Stimulated activated CD8-positive, alpha-beta memory T cell treated with anti-CD3 and anti-CD28 coated beads, Interleukin-4, amount 100 ng/mL, for 24 hours (primary cell): ENCODE measurements around the gene CPT1B.

Experiments
- DNase-seq: peaks from one replicate; pipeline ENCODE4 v3.0.0-alpha.2; 2020; ENCODE audit warnings: low read depth

Gene CPT1B

DNA sequence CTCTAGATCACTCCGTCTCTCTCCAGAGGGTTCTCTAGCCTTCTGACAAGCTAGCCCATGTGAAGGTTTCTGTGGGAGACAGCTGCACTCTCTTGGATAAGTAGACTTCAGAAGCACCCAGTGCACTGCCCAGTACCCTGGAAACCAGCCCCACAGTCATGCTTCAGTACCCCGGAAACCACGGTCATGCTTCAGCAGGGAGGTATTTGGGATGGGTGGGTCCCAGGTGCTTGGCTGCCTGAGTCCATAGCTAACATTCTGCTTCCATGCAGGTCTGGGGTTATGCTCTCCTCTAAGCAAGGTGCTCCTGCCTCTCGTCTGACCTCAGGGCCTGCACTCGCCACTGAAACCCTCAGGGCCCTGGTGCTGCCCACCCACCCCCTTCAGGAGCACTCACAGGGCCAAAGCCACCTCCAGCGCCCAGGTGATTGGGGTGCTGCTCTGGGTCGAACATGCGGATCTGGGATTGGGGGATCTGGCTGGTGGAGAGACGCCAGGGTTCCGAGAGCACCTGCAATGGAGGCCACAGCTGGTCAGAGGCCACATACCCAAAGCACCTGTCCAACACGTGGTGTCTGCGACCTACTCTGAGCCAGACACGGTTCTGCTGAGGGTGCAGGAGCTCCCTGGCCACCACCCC, 8.2 kb downstream of the CPT1B start:
- no peak for DNase-seq

DNA sequence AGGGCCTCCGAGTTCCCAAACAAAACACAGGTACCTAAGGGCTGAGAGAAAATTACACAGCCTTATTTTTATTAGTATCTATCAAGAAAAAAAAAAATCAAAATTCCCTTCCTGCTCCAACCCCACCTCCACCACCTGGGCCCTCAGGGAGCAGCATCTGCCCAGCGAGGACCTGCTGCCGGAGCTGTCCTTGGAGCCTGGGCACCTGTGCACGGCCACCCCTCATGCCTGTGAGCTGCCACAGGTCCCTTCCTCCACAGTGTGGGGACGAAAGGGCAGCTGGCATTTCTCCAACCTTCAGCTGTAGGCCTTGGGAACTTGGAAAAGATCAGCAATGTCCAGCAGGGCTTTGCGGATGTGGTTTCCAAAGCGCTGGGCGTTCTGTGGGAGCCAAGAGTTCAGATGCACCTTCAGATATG, 9.2 kb downstream of the CPT1B start:
- no peak for DNase-seq

DNA sequence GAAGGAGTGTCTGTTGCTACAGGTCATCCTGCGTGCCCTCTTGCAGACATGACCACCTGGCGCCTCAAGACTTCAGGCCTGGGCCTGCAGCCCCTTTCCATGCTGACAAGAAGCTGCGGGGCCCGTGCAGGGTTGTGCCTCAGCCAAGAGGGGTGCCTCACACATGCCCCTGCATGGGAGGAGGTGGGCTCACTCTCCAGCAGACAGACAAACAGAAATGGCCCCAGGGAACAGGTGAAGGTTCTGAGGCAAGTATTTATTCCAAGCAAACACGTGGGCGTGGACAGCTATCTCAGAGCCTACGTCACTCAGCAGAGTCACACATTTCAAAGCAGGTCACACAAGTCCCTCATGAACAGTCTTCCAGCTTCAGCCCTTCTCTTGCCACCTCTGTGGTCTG, 9.6 kb downstream of the CPT1B start:
- DNase-seq = no peak

DNA sequence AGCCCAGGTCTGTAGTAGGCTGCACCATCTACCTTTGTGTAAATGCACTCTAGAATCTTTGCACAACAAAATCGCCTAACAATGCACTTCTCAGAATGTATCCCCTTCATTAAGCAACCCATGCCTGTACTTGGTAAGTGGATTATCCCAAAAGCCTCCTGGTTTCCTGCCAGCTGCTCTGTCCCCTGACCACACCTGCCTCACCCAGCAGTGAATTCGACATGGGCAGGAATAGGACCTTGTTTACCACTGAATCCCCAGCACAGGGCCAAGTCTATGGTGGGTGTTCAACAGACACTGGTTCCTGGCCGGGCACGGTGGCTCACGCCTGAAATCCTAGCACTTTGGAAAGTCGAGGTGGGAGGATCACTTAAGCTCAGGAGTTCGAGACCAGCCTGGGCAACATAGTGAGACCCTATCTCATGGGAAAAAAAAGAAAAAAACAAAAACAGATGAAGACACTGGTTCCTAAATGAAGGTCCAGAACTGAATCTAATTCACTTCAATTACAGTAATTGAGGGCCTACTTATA, 10.4 kb downstream of the CPT1B start:
- DNase-seq = no peak

DNA sequence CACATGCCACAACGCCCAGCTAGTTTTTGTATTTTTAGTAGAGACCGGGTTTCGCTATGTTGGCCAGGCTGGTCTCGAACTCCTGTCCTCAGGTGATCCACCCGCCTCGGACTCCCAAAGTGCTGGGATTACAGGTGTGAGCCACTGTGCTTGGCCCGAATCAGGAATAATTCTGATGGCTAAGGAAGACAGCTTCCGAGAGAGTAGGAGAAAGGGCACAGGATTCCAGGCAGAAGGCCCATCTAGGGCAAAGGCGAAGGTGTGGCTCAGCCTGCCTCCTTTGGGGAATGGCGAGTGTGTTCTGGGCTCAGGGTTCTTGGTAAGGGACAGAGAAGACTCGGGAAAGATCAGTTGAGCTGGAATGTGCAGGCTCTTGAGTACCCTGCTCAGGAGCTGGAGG, 13.9 kb downstream of the CPT1B start:
- no peak for DNase-seq

DNA sequence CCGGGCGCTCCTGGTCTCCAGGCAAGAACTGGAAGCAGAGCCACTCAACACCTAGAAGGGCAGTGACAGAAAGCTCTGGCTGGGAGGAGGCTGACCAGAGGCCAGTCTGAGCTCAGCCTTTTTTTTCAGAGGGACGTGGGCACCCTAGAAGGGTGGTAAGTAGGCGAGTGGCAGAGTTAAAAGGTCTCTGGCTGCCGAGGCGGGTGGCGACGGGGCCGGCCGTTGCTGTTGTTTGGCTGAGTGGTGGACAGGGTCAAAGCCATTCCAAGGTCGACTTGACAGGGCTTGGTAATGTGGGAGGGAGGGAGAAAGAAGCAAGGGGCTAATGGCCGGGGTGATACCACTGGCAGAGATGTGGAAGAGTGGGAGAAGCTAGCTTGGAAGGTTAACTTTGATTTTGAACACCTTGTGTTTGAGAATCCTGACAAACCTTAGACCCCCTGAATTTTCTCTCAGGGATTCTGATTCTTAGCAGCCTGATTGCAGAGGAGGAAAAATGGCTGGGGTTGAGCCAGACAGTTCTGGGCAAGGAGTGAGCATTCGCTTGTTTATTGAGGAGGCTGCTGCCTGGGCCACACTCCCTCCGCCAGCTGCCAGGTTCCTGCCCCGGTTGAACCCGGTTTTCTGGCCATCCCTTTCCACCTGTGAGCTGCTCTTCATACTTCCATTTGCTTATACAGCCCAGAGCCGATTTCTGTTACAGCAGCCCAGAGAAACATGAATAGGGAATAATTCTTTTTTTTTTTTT, 14.6 kb downstream of the CPT1B start:
- no peak for DNase-seq

DNA sequence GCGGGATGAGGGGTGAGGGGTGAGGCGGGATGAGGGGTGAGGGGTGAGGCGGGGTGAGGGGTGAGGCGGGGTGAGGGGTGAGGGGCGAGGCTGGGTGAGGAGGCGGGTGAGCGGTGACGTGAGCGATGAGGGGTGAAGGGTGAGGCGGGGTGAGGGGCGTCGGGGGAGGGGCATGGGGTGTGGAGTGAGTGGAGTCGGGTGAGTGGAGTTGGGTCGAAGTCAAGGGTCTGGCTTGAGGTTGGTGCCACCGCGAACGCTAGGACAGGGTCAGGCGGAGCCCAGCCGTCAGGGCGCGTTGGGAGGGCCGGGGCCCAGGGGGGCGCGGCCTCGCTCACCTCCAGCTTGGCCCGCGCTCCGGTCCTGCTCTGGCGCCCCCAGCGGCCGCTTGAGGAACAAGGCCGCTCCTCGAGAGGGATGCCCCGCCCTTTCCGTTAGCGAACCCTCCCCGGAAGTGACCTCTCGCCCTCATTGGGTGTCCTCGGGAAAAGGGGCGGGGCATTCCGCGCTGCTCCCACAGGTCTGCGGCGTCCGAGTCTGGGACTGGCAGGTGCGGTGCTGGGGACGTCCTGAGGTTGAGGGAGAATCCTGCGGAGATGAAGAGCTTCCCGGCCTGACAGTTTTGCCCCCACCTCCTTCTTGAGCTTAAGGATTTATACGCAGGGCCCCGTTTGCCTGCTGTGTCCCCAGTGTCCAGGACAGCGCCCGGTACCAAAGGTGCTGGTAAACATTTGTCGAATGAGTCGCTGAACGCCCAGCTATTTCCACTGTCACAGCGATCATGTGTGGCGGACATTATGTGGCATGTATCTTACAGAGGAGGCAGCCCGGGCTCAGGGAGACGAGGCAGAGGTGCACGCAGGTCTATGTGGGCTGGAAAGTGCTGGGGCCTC, 15.5 kb downstream of the CPT1B start, which contains the start of gene SYCE3:
SYCE3 (minus strand) TSS at position 397 of the 890 bp plus-strand sequence. CDS start 6,514 bp downstream, outside the sequence.
- peak; percentile 95 for DNase-seq

DNA sequence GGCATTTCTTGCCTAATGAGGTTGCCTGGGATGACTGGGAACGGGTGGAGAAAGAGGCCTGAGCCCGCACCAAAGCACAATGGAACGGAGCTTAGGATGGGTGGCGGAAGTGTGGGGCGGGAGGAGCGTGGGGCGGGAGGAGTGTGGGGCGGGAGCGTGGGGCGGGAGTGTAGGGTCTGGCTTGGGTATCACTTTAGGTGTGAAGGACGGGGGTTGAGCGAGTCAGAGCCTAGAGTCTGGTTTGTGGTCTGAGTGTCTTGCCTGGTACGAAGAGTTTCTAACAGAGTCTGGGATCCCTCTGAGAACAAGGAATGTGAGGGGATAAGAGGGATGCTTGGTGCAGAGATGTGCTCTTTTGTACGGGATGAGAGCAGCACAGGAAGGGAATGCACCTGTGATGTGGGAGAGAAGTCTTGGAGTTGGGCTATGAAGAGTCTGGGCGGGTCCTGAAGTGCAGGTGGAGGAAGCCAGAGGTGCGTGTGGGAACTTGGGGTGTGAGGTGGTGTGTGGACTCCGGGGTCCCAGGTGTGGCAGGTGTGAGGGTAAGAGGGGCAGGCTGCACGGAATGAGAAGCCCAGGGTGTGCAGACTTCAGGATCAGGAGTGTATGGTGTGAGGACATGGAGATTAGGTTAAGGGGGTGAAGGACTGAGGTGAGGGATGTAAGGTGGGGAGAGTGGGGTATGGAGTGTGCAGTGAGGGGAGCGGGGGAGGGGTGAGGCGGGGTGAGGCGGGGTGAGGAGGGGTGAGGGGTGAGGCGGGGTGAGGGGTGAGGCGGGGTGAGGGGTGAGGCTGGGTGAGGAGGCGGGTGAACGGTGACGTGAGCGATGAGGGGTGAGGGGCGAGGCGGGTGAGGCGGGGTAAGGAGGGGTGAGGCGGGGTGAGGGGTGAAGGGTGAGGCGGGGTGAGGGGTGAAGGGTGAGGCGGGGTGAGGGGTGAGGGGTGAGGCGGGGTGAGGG, 16.5 kb downstream of the CPT1B start:
- no peak for DNase-seq

DNA sequence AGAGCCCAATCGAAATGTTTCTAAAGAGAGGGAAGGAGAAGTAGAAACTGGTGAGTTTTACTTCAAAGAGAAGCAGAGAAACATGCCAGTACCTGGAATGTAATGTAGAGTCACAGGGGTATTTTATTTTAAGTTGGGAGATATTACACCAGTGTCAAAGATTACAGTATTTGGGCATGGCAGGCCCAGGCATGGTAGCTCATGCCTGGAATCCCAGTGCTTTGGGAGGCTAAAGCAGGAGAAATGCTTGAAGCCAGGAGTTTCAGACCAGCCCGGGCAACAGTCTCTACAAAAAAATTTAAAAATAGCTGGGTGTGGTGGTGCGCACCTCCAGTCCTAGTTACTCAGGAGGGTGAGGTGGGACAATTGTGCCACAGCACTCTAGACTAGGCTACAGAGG, 18.2 kb downstream of the CPT1B start:
- no peak for DNase-seq

DNA sequence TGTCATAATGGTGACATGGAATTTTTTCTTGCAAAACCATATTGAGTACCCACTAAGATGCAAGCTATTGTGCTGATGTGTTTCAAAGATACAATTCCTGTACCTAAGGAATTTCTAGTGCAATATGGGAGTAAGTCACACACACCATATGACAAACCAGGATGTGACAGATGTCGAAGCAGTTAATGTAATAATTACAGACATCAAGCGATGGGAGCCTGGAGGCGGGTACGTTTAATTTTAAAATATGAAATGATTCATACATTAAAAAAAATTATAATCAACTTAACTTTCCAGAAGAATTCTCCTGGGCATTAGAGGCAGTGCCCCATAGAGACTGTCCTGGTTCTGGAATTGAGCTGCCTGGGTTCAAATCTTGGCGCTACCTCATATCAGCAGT, 21.5 kb downstream of the CPT1B start:
- no peak for DNase-seq

DNA sequence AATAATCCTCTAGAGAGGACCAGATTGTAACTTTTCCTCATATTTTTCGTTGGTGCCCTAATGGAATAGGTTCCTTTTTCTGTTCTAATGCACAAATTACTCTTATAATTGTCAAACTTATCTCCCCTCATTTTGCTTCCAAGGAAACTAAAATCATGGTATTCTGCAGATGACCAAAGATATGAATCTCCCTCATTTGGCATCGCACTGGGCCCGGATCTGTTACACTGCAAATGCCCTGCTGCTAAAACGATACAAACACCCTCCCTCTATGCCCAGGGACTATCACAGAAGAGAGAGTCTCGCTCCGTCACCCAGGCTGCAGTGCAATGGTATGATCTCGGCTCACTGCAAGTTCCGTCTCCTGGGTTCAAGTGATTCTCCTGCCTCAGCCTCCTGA, 24.9 kb downstream of the CPT1B start:
- no peak for DNase-seq

DNA sequence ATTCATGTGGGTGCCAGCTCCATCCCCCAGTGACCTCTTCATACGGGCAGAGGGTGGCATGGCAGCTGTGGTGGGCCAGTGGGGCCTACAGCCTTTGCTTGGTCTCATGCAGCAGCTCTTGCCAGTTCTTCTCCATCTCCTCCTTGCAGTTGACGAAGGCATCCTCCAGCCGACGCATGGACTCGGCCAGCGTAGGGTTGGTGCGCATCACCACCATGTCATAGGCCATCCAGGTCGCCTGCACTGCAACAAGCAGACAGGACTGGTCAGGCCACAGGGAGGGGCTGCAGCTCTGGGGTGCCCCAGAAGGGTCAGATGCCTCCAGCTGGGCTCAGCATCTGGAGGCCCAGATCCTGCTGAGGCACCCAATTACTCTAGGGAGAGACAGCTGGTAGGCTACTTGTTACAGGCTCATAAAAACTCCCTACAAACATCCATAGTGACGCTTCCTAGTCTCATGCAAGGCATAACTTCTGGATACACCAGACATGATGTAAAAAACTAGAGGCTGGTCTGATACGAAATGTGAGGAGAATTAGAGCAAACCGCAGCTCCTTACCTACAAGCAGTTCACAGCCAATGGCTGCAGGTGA, 27.0 kb downstream of the CPT1B start:
- no peak for DNase-seq

DNA sequence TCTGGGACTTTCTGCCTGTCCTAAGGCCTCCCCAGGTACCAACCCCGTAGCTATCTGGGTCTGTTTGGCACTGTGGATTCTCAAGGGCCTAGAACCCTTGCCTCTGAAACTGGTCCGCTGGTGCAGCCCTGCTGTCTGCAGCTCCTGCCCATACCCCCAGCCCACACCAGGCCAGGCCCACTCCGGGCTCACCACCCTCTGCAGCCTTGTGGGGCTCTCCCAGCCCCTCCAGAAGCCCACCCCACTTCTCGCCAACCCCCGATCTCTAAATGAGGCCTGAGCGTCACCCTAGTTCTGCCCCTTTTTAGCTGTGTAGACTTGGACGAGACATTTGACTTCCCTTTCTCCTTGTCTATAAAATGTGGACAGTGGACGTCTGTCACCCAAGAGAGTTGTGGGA, 27.8 kb downstream of the CPT1B start:
- no peak for DNase-seq

DNA sequence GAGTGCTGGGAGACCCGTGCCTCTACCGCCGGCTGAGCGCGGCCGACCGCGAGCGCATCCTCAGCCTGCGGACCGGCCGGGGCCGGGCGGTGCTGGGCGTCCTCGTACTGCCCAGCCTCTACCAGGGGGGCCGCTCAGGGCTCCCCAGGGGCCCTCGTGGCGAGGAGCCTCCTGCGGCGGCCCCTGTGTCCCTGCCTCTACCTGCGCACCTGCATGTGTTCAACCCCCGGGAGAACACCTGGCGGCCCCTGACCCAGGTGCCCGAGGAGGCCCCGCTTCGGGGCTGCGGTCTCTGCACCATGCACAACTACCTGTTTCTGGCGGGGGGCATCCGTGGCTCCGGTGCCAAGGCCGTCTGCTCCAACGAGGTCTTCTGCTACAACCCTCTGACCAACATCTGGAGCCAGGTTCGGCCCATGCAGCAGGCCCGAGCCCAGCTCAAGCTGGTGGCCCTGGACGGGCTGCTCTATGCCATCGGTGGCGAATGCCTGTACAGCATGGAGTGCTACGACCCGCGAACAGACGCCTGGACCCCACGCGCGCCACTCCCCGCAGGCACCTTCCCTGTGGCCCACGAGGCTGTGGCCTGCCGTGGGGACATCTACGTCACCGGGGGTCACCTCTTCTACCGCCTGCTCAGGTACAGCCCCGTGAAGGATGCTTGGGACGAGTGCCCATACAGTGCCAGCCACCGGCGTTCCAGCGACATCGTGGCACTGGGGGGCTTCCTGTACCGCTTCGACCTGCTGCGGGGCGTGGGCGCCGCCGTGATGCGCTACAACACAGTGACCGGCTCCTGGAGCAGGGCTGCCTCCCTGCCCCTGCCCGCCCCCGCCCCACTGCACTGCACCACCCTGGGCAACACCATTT, 29.1 kb downstream of the CPT1B start:
- no peak for DNase-seq

DNA sequence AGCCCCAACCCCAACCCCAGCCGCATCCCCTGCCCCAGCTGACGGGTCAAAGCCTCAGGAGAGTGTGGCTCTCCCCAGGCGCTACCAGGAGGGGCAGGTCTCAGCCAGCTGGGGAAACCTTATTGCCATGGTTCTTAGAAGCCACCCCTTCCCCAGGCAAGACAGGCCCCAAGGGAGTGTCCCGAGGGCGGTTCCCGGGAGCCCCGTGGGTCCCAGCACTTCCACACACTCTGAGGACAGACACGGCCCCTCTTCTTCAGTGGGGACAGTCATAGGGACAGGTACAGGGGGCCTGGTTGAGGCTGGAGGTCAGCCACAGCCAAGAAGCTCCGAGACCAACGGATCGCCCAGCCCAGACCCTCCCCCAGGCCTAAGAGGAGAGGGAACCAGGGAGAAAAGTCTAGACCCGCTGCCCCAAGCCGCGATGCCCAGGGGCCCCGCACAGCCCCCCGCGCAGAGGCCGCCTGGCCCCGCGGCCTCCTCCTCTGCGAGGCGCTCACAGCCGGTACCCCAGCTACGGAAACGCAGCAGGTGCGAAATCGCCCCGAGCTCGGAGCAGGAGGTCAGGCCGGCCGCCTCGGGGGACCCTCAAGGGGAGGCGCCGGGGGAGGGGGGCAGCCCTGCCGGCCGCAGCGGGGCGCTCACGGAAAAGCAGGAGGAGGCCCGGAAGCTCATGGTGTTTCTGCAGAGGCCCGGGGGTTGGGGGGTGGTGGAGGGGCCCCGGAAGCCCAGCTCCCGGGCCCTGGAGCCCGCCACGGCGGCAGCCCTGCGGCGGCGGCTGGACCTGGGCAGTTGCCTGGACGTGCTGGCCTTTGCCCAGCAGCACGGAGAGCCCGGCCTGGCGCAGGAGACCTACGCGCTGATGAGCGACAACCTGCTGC, 29.9 kb downstream of the CPT1B start:
- DNase-seq = no peak

DNA sequence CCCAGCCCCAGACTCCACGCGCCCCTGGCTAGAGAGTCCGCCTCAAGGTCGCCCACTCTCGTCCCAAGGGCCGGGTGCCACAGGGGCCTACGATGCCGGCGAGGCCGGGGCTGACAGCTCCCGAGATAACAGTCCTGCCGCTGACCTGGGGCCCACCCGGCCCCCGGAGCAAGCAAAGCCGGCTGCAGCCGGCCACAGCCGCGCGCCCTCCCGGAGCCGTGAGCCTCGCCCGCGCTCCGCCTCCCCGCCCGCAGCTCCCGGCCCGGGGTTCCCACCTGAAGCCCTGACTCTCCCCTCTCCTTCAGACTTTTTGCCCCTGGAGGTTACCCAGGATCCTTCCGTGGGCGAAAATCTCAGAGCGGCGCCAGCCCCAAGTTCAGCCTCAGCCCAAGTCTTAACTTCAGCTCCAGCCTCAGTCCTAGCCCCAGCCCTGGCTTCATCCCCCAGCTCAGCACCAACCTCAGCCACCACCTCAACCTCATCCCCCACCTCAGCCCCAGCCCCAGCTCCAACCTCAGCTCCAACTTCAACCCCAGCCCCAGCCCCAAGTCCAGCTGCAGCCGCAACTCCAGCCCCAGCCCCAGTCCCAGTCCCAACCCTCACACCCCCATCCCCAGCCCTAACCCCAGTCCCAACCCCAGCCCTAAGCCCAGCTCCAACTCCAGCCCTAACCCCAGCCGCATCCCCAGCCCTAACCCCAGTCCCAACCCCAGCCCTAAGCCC, 30.8 kb downstream of the CPT1B start:
- DNase-seq = no peak

DNA sequence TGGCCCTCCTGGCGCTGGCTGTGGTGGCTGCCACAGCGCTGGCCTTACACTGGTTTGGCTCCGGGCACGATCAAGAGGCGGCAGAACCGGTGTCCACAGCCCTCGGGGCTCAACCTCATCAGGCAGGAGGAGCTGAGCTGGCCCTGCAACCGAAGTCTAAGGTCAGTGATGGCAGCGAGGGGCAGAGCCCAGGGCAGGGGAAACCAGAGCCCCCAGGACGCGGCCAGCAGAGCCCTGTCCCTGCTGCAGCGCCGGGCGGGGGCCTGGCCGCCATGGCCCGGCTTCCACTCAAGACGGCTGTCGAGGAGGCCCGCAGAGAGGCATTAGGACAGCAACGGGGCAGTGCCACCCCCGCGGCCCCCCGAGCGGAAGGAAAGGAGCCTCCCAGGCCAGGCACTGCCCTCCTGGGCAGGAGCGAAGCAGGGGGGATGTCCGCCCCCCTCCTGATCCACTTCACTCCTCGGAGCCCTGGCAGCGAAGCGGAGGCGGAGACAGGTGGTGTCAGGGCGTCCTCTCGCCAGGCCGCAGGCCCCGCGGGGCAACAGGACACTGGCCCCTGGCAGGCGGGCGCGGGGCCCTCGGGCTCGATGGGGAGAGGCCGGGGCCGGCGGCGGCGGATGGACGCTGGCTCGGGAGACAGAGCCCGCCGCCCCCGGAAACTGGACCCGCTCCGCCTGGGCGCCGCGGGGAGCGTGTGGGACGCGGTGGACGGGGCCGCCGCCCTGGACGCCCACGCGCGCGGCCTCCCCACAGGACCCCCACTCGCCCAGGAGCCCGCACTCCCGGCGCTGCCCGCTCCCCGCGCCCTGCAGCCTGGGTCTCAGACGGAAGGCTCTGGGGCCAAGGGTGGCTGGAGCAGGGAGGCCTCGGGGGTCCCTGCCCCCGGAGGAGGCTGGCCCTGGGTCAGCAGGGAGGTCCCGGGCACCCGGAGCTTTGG, 31.6 kb downstream of the CPT1B start:
- no peak for DNase-seq
